Right atrium auricular region (tissue), 2 donors: ENCODE results near the gene SYNDIG1L. TPM values are rescaled to one million over a fixed set of nuclear protein-coding genes. Genes with fewer than 3 reads are reported as not detected.
A peak's percentile ranks its signal among the peaks of the same experiment; 100 is the strongest.

ENCODE experiments used
- DNase-seq: peaks from one replicate; pipeline ENCODE4 v3.0.0-alpha.2; 2019; ENCODE audit warnings: low spot score
- H3K27ac ChIP-seq, 2 donors: fragments of 200-600 bp; sonication (generic); 1 replicate in 1 of 2; 2 replicates in 1 of 2; pipeline ENCODE4 v1.5.1; 2016 to 2019
- H3K27me3 ChIP-seq, 2 donors: fragments of 200-600 bp; sonication (generic); one replicate each; pipeline versions ENCODE4 v1.5.1 to v1.6.0; 2017 to 2019
- H3K36me3 ChIP-seq: fragments of 200-600 bp; sonication (generic); one replicate; pipeline ENCODE4 v1.5.1; 2016
- H3K4me1 ChIP-seq, 2 donors: fragments of 200-600 bp; sonication (generic); one replicate each; pipeline versions ENCODE4 v1.5.1 to v1.6.0; 2017 to 2019
- H3K4me3 ChIP-seq, 2 donors: fragments of 200-600 bp; sonication (generic); 1 replicate in 1 of 2; 2 replicates in 1 of 2; pipeline ENCODE4 v1.5.1; 2017 to 2019; ENCODE audit warnings: mild to moderate bottlenecking in 1 of 2, moderate library complexity in 1 of 2
- H3K9me3 ChIP-seq, 2 donors: fragments of 200-600 bp; sonication (generic); one replicate each; pipeline ENCODE4 v1.5.1; 2019
- total RNA-seq, 2 donors: library from RNA; depleted of rRNA; stranded (reverse); fragments of >200 nt; gene quantifications; one replicate each; pipeline ENCODE4 v1.1.0, GENCODE V29; 2016
- TF ChIP-seq, protein P1 (sequence below), 2 donors: fragments of 200-600 bp; sonication (generic); IDR thresholded peaks; one replicate each; pipeline ENCODE4 v1.5.1; 2019; ENCODE audit warnings: antibody characterized with exemption in 2 of 2

SYNDIG1L gene
- under 1 TPM; 0.12 to 0.22 TPM for total RNA-seq

- no peaks in the 10 kb centered on the region for H3K36me3 ChIP-seq
- no peak within 1 kb of the TSS for H3K27ac ChIP-seq
- no peaks in the 10 kb centered on the region for H3K27me3 ChIP-seq
- TF ChIP-seq, protein P1, sequence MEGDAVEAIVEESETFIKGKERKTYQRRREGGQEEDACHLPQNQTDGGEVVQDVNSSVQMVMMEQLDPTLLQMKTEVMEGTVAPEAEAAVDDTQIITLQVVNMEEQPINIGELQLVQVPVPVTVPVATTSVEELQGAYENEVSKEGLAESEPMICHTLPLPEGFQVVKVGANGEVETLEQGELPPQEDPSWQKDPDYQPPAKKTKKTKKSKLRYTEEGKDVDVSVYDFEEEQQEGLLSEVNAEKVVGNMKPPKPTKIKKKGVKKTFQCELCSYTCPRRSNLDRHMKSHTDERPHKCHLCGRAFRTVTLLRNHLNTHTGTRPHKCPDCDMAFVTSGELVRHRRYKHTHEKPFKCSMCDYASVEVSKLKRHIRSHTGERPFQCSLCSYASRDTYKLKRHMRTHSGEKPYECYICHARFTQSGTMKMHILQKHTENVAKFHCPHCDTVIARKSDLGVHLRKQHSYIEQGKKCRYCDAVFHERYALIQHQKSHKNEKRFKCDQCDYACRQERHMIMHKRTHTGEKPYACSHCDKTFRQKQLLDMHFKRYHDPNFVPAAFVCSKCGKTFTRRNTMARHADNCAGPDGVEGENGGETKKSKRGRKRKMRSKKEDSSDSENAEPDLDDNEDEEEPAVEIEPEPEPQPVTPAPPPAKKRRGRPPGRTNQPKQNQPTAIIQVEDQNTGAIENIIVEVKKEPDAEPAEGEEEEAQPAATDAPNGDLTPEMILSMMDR (IDR thresholded peaks at IDR 0.05) = no peak
- no peak for DNase-seq
- H3K4me3 ChIP-seq = peak within 1 kb of the TSS in 1 of 2 donors; percentile 26
- no peaks in the 10 kb centered on the region for H3K9me3 ChIP-seq
- H3K4me1 ChIP-seq = peaks cover 0 to 6% of the 10 kb centered on the region in 2 donors
Measured at GRCh38 chr14:74426202-74426582, at the start of gene SYNDIG1L. SYNDIG1L (minus strand) TSS chr14:74426210; CDS start chr14:74409744, 16,466 bp downstream.

GRCh38 chr14:74475678-74476077 is 49.7 kb upstream of the SYNDIG1L start:
- no peak for DNase-seq
- no peak overlapping the region for H3K4me3 ChIP-seq
- no peaks in the 10 kb centered on the region for H3K9me3 ChIP-seq
- peaks cover 36% of the 10 kb centered on the region for H3K36me3 ChIP-seq
- no peaks in the 10 kb centered on the region for H3K27me3 ChIP-seq
- H3K4me1 ChIP-seq = peaks cover 0 to 8% of the 10 kb centered on the region in 2 donors
- TF ChIP-seq, protein P1 (IDR thresholded peaks at IDR 0.05) = no peak
- no peak overlapping the region for H3K27ac ChIP-seq

DNA sequence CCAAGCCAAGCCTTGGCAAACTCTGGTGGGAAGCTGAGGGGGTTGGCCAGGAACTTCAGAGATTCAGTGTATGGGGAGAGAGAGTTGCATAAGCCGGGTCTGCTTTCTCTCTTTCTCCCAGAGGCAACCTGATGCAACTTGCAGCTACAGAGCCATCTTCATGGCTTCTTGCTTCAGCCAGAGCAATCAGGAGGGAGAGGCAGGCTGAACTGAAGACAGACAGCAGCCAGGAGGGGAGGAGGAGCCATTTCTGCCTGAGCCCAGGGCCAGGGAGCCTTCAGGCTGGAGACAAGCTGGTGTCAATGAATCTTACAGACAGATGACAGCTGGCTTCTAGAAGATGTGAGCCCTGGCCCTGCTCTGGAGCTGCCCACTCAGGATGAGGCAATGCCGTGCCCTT is 48.4 kb upstream of the SYNDIG1L start:
- Histone ChIP-seq H3K27ac (no peak overlapping the region), H3K4me3 (no peak overlapping the region), H3K36me3 (peaks cover 23% of the 10 kb centered on the region), H3K9me3 (no peaks in the 10 kb centered on the region), H3K4me1 (peaks cover 0 to 20% of the 10 kb centered on the region in 2 donors), H3K27me3 (no peaks in the 10 kb centered on the region)
- TF ChIP-seq, protein P1 (IDR thresholded peaks at IDR 0.05) = no peak
- no peak for DNase-seq

DNA sequence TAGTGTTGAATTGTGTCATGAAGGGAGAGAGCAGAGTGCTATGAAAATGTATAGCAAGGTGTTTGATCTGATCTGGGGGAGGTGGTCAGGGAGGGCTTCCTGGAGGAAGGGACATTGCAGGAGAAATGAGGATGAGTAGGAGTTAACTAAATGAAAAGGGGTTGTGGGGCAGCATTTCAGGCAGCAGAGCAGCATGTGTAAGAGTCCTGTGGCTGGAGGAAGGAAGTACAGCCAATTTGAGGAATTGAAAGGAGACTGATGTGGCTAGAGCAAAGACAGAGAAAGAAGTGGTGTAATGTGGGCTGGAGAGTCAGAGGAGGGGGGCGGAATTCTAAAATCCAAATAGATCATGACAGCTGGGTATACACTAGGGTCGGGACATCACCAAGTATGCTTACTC is 46.6 kb upstream of the SYNDIG1L start:
- Histone ChIP-seq H3K27ac (no peak overlapping the region), H3K4me3 (no peak overlapping the region), H3K36me3 (peaks cover 20% of the 10 kb centered on the region), H3K27me3 (no peaks in the 10 kb centered on the region), H3K9me3 (no peaks in the 10 kb centered on the region), H3K4me1 (peaks cover 0 to 30% of the 10 kb centered on the region in 2 donors)
- TF ChIP-seq, protein P1 (IDR thresholded peaks at IDR 0.05) = no peak
- DNase-seq = no peak

DNA sequence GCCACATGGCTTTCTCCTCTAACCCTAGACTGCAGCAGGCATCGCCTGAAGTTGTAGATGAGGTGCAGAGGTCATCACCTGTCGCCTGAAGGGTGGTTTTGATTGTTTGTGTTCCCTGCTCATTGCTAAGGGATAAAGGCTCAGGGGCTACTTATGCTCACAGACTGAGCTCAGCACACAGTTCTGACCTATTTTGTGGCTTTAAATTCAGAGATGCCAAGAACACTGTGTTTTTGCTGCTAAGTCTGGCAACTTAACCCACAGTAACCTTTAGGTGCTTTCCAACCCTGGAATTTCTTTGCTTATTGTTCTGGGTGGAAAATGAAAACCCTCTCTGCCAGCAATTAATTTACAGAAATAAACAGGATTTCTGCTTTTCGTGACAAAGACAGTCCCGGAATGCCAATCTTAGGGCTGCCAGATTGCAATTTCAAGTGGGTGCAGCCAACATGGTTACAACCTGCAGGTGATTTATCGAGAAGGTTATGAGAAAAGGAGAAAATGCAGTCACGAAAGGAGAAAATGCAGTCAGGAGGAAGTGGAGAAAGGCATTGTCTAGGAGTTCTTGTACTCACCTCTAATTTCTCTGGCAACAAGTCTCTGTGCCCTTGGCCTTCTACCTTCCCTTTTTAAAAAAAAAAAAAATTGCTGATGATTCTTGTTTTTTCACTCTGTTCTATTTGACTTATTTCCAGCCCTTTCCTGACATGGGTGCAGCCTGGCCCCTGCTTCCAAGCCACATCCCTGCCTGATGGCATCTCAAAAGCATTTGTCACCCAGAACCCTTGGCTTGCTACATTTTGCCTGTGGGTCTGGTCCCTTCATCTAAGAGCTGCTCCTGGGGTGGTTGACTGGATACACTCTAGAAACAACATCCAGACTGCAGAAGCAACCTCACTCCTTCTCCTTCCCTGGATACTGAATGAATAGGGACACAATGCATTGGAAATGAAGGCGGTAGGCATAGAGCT is 43.8 kb upstream of the SYNDIG1L start:
- H3K4me1 ChIP-seq = peaks cover 0 to 22% of the 10 kb centered on the region in 2 donors
- H3K27me3 ChIP-seq = no peaks in the 10 kb centered on the region
- no peaks in the 10 kb centered on the region for H3K9me3 ChIP-seq
- peaks cover 20% of the 10 kb centered on the region for H3K36me3 ChIP-seq
- no peak for DNase-seq
- TF ChIP-seq, protein P1 (IDR thresholded peaks at IDR 0.05) = no peak
- no peak overlapping the region for H3K4me3 ChIP-seq
- H3K27ac ChIP-seq = no peak overlapping the region
